GM12878 (cell line): ENCODE results near the gene PPP1CC. TPM values are rescaled to one million over a fixed set of nuclear protein-coding genes. Genes with fewer than 3 reads are reported as not detected.

Experiments used
- ATAC-seq: fragments of 200-7000 bp; cut with Tn5 transposase; 3 replicates; pipeline ENCODE4 v1.9.1; 2020; ENCODE audit warnings: mild to moderate bottlenecking, moderate library complexity
- BruUV-seq: library from RNA; stranded (reverse); fragments of 400-500 nt; replicated peaks from 2 replicates; lab custom pipeline; 2021; lab: Mats Ljungman, UMichigan
- CTCF ChIA-PET: fragments of 300-600 bp; sonication (Branson Sonifier 250); formaldehyde crosslinking; extraction: SDS; loops from one replicate; lab custom pipeline; 2021; ENCODE audit warnings: inconsistent platforms; lab: Yijun Ruan, JAX
- POLR2A ChIA-PET: fragments of 350-600 bp; formaldehyde crosslinking; extraction: SDS; loops from one replicate; lab custom pipeline; 2021; ENCODE audit warnings: inconsistent platforms; lab: Charles Lee
- RAD21 ChIA-PET: fragments of 300-600 bp; sonication (Branson Sonifier 250); formaldehyde crosslinking; loops from one replicate; lab custom pipeline; 2023; ENCODE audit warnings: antibody characterized with exemption; ENCODE audit not compliant: unreplicated experiment; lab: Charles Lee
- SMC1A ChIA-PET: fragments of 300-600 bp; sonication (Branson Sonifier 250); formaldehyde crosslinking; loops from one replicate; lab custom pipeline; 2023; ENCODE audit not compliant: unreplicated experiment, uncharacterized antibody; lab: Charles Lee
- DNase-seq: peaks from one replicate; pipeline ENCODE4 v3.0.0-alpha.2; 2011; ENCODE audit warnings: low read depth, low spot score
- FAIRE-seq: peaks from 3 replicates; lab custom pipeline; 2011; peaks lifted over from hg19 to GRCh38; lab: Jason Lieb, UNC
- H2AFZ ChIP-seq: 2 replicates; pipeline ENCODE4 v1.6.0; 2011; ENCODE audit warnings: low read depth, low read length, control low read depth; ENCODE audit not compliant: control insufficient read depth
- H3K27ac ChIP-seq: 2 replicates; pipeline ENCODE4 v1.5.1; 2011; ENCODE audit warnings: control low read depth; ENCODE audit not compliant: control insufficient read depth, insufficient read depth
- H3K27me3 ChIP-seq, 2 experiments: replicated peaks in 1 of 2; 2 replicates each; pipeline versions ENCODE4 v1.6.0 to v1.6.1; 2011; ENCODE audit warnings: low read length in 1 of 2; ENCODE audit not compliant: control insufficient read depth in 2 of 2, insufficient read depth in 2 of 2
- H3K36me3 ChIP-seq, 2 experiments: 2 replicates each; pipeline ENCODE4 v1.5.1; 2011; ENCODE audit warnings: low read length in 1 of 2; ENCODE audit not compliant: control insufficient read depth in 2 of 2, insufficient read depth in 2 of 2
- H3K4me1 ChIP-seq: 2 replicates; pipeline ENCODE4 v1.6.1; 2011; ENCODE audit warnings: mild to moderate bottlenecking, low read length, moderate library complexity, mixed read lengths; ENCODE audit not compliant: control insufficient read depth, insufficient read depth
- H3K4me2 ChIP-seq: 2 replicates; pipeline ENCODE4 v1.6.0; 2011; ENCODE audit warnings: control low read depth; ENCODE audit not compliant: control insufficient read depth, insufficient read depth
- H3K4me3 ChIP-seq: fragments of 200-600 bp; sonication (generic); 2 replicates; pipeline ENCODE4 v1.5.1; 2016
- H3K79me2 ChIP-seq: 2 replicates; pipeline ENCODE4 v1.6.0; 2011; ENCODE audit warnings: low read length; ENCODE audit not compliant: control insufficient read depth, insufficient read depth
- H3K9ac ChIP-seq: 2 replicates; pipeline ENCODE4 v1.8.0; 2011; ENCODE audit warnings: low read length, control low read depth, mixed read lengths; ENCODE audit not compliant: control insufficient read depth, insufficient read depth
- H3K9me3 ChIP-seq: replicated peaks from 3 replicates; pipeline ENCODE4 v1.5.1; 2011; ENCODE audit warnings: mild to moderate bottlenecking, low read length; ENCODE audit not compliant: control insufficient read depth, insufficient read depth
- H4K20me1 ChIP-seq: 2 replicates; pipeline ENCODE4 v1.6.0; 2011; ENCODE audit not compliant: control insufficient read depth, insufficient read depth
- EZH2 ChIP-seq: IDR thresholded peaks from 2 replicates; pipeline ENCODE4 v1.6.1; 2012; ENCODE audit warnings: low read depth, mild to moderate bottlenecking, control low read depth, inconsistent platforms, low read length, borderline replicate concordance; ENCODE audit not compliant: control insufficient read depth
- KDM1A ChIP-seq: fragments of 200-600 bp; sonication (generic); IDR thresholded peaks from 2 replicates; pipeline ENCODE4 v1.6.1; 2016; ENCODE audit warnings: borderline replicate concordance
- PAX5 ChIP-seq: IDR thresholded peaks from 2 replicates; pipeline ENCODE4 v1.6.1; 2011; ENCODE audit warnings: low read depth, low read length, borderline replicate concordance
- RB1 ChIP-seq: fragments of 450-650 bp; formaldehyde crosslinking; IDR thresholded peaks from 2 replicates; pipeline ENCODE4 v1.6.1; 2017; ENCODE audit warnings: mild to moderate bottlenecking, borderline replicate concordance
- SPI1 ChIP-seq: IDR thresholded peaks from 2 replicates; pipeline ENCODE4 v1.6.1; 2011; ENCODE audit warnings: low read depth, mild to moderate bottlenecking, low read length, moderate library complexity, borderline replicate concordance; ENCODE audit not compliant: insufficient read depth
- SREBF2 ChIP-seq: IDR thresholded peaks from 2 replicates; pipeline ENCODE4 v1.6.1; 2012; ENCODE audit warnings: mild to moderate bottlenecking, low read length
- TAF1 ChIP-seq: IDR thresholded peaks from 2 replicates; pipeline ENCODE4 v1.6.1; 2011; ENCODE audit warnings: mild to moderate bottlenecking, low read depth, low read length, borderline replicate concordance
- TCF3 ChIP-seq: IDR thresholded peaks from 2 replicates; pipeline ENCODE4 v1.6.1; 2012; ENCODE audit warnings: low read depth, mild to moderate bottlenecking, low read length, borderline replicate concordance; ENCODE audit not compliant: insufficient read depth
- WGBS: methylation state at CpG from one replicate; pipeline ENCODE4 v1.1.6; 2016; ENCODE audit warnings: low lambda C conversion rate; ENCODE audit not compliant: insufficient replicate concordance, insufficient coverage; ENCODE audit errors: missing lambda C conversion rate; 5-methylcytosine and 5-hydroxymethylcytosine counted together
- in situ Hi-C: fragments of 300-500 bp; cut with MboI; formaldehyde crosslinking; loops from 9 replicates; pipeline ENCODE4 v1.14.3; 2018; ENCODE audit warnings: mixed read lengths
- intact Hi-C: fragments of 100-400 bp; cut with micrococcal nuclease; formaldehyde crosslinking; loops from one replicate; pipeline ENCODE4 v1.14.2; 2022; ENCODE audit not compliant: unreplicated experiment
- polyA plus RNA-seq, 11 experiments: library from polyadenylated mRNA; depleted of rRNA in 4 of 11; unstranded in 6 of 11; stranded (reverse) in 5 of 11; fragments of >200 nt; fragmentation: Nextera tagmentation in 4 of 11; fragmentation: Illumina TruSeq in 1 of 11; extraction: Ambion mirVana in 4 of 11; extraction: Trizol in 1 of 11; gene quantifications; 1 replicate in 1 of 11; 2 replicates in 10 of 11; pipeline versions ENCODE4 v1.2.1 to v1.2.3, GENCODE V29; 2011 to 2016; ENCODE audit warnings: inconsistent platforms in 2 of 11, missing spikeins in 2 of 11, low read depth in 1 of 11
- total RNA-seq, 4 experiments: library from RNA; depleted of rRNA in 3 of 4; stranded (reverse); fragments of >200 nt in 3 of 4; fragmentation: Illumina TruSeq in 1 of 4; extraction: Trizol in 1 of 4; gene quantifications; 2 replicates each; pipeline versions ENCODE4 v1.2.1 to v1.2.3, GENCODE V29; 2013 to 2021
- TF ChIP-seq, protein P1 (sequence below): fragments of 450-650 bp; formaldehyde crosslinking; IDR thresholded peaks from 2 replicates; pipeline ENCODE4 v1.4.0; 2022; ENCODE audit warnings: mild to moderate bottlenecking, moderate library complexity
- TF ChIP-seq, protein P2 (sequence below): fragments of 450-650 bp; IDR thresholded peaks from 2 replicates; pipeline ENCODE4 v1.6.1; 2017; ENCODE audit warnings: mild to moderate bottlenecking, low read depth, inconsistent platforms; ENCODE audit not compliant: poor library complexity, severe bottlenecking
- TF ChIP-seq, protein P3 (sequence below): IDR thresholded peaks from 2 replicates; pipeline ENCODE4 v1.6.1; 2011; ENCODE audit warnings: low read depth, low read length, improper control_type of control experiment, borderline replicate concordance

The PPP1CC gene
- total and polyA plus RNA-seq, 10 of the 15 experiments (the other 5 are each of a cell fraction or from before 2014, with no cell fraction given) = 64.4 to 279 (median 157) TPM

DNA sequence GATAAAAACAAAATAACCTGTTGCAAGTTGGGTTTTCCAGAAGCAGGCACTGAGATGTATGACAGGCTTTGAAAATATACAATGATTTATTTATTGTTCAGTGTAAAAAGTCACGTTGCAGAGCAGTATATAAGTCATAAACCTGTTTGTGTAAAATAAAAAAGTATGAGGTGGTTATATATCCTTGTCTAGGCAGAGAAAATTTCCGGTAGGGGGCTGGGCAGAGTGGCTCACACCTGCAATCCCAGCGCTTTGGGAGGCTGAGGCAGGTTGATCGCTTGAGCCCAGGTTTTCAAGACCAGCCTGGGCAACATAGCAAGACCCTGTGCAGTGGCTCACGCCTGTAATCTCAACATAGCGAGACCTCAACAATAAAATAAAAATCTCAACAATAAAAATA, 16.2 kb upstream of the PPP1CC start:
- RAD21 ChIA-PET = no interaction called here
- no peak for TF ChIP-seq TAF1
- TF ChIP-seq, protein P1, sequence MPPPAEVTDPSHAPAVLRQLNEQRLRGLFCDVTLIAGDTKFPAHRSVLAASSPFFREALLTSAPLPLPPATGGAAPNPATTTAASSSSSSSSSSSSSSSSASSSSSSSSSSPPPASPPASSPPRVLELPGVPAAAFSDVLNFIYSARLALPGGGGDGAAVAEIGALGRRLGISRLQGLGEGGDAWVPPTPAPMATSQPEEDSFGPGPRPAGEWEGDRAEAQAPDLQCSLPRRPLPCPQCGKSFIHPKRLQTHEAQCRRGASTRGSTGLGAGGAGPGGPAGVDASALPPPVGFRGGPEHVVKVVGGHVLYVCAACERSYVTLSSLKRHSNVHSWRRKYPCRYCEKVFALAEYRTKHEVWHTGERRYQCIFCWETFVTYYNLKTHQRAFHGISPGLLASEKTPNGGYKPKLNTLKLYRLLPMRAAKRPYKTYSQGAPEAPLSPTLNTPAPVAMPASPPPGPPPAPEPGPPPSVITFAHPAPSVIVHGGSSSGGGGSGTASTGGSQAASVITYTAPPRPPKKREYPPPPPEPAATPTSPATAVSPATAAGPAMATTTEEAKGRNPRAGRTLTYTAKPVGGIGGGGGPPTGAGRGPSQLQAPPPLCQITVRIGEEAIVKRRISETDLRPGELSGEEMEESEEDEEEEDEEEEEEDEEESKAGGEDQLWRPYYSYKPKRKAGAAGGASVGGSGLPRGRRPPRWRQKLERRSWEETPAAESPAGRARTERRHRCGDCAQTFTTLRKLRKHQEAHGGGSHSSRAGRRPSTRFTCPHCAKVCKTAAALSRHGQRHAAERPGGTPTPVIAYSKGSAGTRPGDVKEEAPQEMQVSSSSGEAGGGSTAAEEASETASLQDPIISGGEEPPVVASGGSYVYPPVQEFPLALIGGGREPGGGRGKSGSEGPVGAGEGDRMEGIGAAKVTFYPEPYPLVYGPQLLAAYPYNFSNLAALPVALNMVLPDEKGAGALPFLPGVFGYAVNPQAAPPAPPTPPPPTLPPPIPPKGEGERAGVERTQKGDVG = no peak
- no peak for TF ChIP-seq PAX5
- Histone ChIP-seq H3K36me3 (no peaks in the 10 kb centered on the region), H3K4me1 (no peaks in the 10 kb centered on the region), H3K4me2 (no peak overlapping the region), H4K20me1 (no peaks in the 10 kb centered on the region), H3K79me2 (no peaks in the 10 kb centered on the region), H3K27ac (no peak overlapping the region), H3K9ac (no peak overlapping the region), H3K27me3 (no peaks in the 10 kb centered on the region), H2AFZ (no peak overlapping the region), H3K9me3 (no peaks in the 10 kb centered on the region), H3K4me3 (no peak overlapping the region)
- FAIRE-seq = no peak
- SMC1A ChIA-PET = interaction anchor here (1.7 kb wide), 1 partner anchor 18 kb away, joined by 4 read pairs; no protein-coding TSS in a partner anchor
- no TSS peak for BruUV-seq
- CTCF ChIA-PET = no interaction called here
- intact Hi-C loops = no loop called here
- POLR2A ChIA-PET = no interaction called here
- no peak for DNase-seq
- 87% methylated on average over 6 of the region's 6 CpGs for WGBS
- no peak for ATAC-seq
- in situ Hi-C loops = no loop called here

DNA sequence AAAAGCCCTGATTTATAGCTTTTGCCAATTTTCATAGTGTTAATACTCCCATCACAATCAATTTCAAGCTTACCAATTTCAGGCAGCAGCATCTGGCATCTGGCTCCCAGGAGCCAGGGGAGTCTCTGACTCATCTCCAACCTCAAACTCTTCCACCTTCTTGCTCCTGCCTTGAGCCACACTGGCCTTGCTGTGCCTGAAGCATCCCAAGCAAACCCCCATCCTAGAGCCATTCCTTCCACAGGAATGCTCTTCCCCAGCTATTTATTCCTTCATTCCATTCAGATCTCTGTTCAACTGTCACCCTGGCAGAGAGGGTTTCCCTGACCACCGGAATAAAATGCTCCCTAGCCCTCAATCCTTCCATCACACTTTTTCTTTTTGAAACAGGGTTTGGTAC, 13.9 kb upstream of the PPP1CC start:
- Histone ChIP-seq H3K4me3 (no peak overlapping the region), H3K79me2 (no peaks in the 10 kb centered on the region), H3K9me3 (no peaks in the 10 kb centered on the region), H3K36me3 (no peaks in the 10 kb centered on the region), H3K9ac (no peak overlapping the region), H3K27me3 (no peaks in the 10 kb centered on the region), H3K4me1 (no peaks in the 10 kb centered on the region), H3K4me2 (no peak overlapping the region), H2AFZ (no peak overlapping the region), H4K20me1 (no peaks in the 10 kb centered on the region), H3K27ac (no peak overlapping the region)
- POLR2A ChIA-PET = interaction anchor here (0.8 kb wide), 1 partner anchor 12 kb away, joined by 4 read pairs; no protein-coding TSS in a partner anchor
- ATAC-seq (no peak), FAIRE-seq (no peak), DNase-seq (no peak)
- RAD21 ChIA-PET = interaction anchor here (1.1 kb wide), 1 partner anchor 10 kb away, joined by 3 read pairs; no protein-coding TSS in a partner anchor
- intact Hi-C loops = no loop called here
- BruUV-seq = no TSS peak
- in situ Hi-C loops = no loop called here
- 91% methylated on average over 1 of the region's 1 CpG for WGBS
- CTCF ChIA-PET = no interaction called here
- SMC1A ChIA-PET = interaction anchor here (0.9 to 1.6 kb wide), 2 partner anchors 13 to 30 kb away, joined by 3 read pairs; partner anchors contain the start of gene PPP1CC
- TF ChIP-seq EZH2 (no peak), RB1 (no peak), SREBF2 (no peak), KDM1A (no peak), TCF3 (no peak), SPI1 (no peak)
- TF ChIP-seq, protein P2, sequence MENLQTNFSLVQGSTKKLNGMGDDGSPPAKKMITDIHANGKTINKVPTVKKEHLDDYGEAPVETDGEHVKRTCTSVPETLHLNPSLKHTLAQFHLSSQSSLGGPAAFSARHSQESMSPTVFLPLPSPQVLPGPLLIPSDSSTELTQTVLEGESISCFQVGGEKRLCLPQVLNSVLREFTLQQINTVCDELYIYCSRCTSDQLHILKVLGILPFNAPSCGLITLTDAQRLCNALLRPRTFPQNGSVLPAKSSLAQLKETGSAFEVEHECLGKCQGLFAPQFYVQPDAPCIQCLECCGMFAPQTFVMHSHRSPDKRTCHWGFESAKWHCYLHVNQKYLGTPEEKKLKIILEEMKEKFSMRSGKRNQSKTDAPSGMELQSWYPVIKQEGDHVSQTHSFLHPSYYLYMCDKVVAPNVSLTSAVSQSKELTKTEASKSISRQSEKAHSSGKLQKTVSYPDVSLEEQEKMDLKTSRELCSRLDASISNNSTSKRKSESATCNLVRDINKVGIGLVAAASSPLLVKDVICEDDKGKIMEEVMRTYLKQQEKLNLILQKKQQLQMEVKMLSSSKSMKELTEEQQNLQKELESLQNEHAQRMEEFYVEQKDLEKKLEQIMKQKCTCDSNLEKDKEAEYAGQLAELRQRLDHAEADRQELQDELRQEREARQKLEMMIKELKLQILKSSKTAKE = no peak
- TF ChIP-seq, protein P3, sequence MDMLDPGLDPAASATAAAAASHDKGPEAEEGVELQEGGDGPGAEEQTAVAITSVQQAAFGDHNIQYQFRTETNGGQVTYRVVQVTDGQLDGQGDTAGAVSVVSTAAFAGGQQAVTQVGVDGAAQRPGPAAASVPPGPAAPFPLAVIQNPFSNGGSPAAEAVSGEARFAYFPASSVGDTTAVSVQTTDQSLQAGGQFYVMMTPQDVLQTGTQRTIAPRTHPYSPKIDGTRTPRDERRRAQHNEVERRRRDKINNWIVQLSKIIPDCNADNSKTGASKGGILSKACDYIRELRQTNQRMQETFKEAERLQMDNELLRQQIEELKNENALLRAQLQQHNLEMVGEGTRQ = no peak
